RWPE2 (cell line): Measurements from ENCODE around the gene ARF5.

Experiments
- ATAC-seq: fragments of 200-7000 bp; cut with Tn5 transposase; 3 replicates; pipeline ENCODE4 v1.9.1; 2021; ENCODE audit warnings: low read depth
- DNase-seq: peaks from one replicate; pipeline ENCODE4 v3.0.0-alpha.2; 2020; ENCODE audit warnings: low spot score
- H3K27ac ChIP-seq: fragments of 450-650 bp; 2 replicates; pipeline ENCODE4 v1.5.1; 2017; ENCODE audit warnings: mild to moderate bottlenecking; ENCODE audit not compliant: poor library complexity, severe bottlenecking
- H3K27me3 ChIP-seq: fragments of 250-450 bp; sonication (Bioruptor Pico); 2 replicates; pipeline ENCODE4 v1.5.1; 2021; ENCODE audit warnings: mild to moderate bottlenecking, moderate library complexity; ENCODE audit not compliant: insufficient read depth, poor library complexity, severe bottlenecking
- H3K36me3 ChIP-seq: fragments of 250-450 bp; sonication (Bioruptor Pico); 2 replicates; pipeline ENCODE4 v1.5.1; 2020; ENCODE audit warnings: low read depth, mild to moderate bottlenecking, moderate library complexity
- H3K4me1 ChIP-seq: fragments of 250-450 bp; sonication (Bioruptor Pico); 2 replicates; pipeline ENCODE4 v1.5.1; 2021; ENCODE audit warnings: mild to moderate bottlenecking, moderate library complexity; ENCODE audit not compliant: insufficient read depth, poor library complexity, severe bottlenecking
- H3K4me3 ChIP-seq: fragments of 250-450 bp; sonication (Bioruptor Pico); 2 replicates; pipeline ENCODE4 v1.5.1; 2021; ENCODE audit warnings: mild to moderate bottlenecking, moderate library complexity; ENCODE audit not compliant: severe bottlenecking
- H3K9me3 ChIP-seq: fragments of 250-450 bp; sonication (Bioruptor Pico); 2 replicates; pipeline ENCODE4 v1.5.1; 2021; ENCODE audit warnings: mild to moderate bottlenecking, moderate library complexity; ENCODE audit not compliant: severe bottlenecking
- CTCF ChIP-seq: fragments of 450-650 bp; IDR thresholded peaks from one replicate; pipeline ENCODE4 v1.5.1; 2017; ENCODE audit warnings: mild to moderate bottlenecking, moderate library complexity; ENCODE audit not compliant: poor library complexity, severe bottlenecking

Gene ARF5

GRCh38 chr7:127628445-127628844 is 40.2 kb downstream of the ARF5 start:
- Histone ChIP-seq H3K4me1 (no peaks in the 10 kb centered on the region), H3K27me3 (no peaks in the 10 kb centered on the region), H3K27ac (no peak overlapping the region), H3K9me3 (no peaks in the 10 kb centered on the region), H3K36me3 (no peaks in the 10 kb centered on the region), H3K4me3 (no peak overlapping the region)
- no peak for TF ChIP-seq CTCF
- DNase-seq = no peak
- ATAC-seq = no peak

- H3K27me3 ChIP-seq = no peaks in the 10 kb centered on the region
- peak; percentile 37 for TF ChIP-seq CTCF
- no peak for DNase-seq
- no peak overlapping the region for H3K4me3 ChIP-seq
- no peaks in the 10 kb centered on the region for H3K36me3 ChIP-seq
- ATAC-seq = peak; percentile 48; the same call in 1 of the 3 replicates
- H3K9me3 ChIP-seq = no peaks in the 10 kb centered on the region
- no peaks in the 10 kb centered on the region for H3K4me1 ChIP-seq
- H3K27ac ChIP-seq = no peak overlapping the region
Observed at GRCh38 chr7:127629268-127629854, 41.1 kb downstream of the ARF5 start.

GRCh38 chr7:127632276-127632910 is 44.2 kb downstream of the ARF5 start:
- H3K27me3 ChIP-seq = no peaks in the 10 kb centered on the region
- H3K4me1 ChIP-seq = no peaks in the 10 kb centered on the region

GRCh38 chr7:127635659-127636285 is 47.6 kb downstream of the ARF5 start:
- no peak for ATAC-seq
- no peaks in the 10 kb centered on the region for H3K27me3 ChIP-seq
- H3K4me1 ChIP-seq = no peaks in the 10 kb centered on the region
- H3K36me3 ChIP-seq = no peaks in the 10 kb centered on the region
- H3K27ac ChIP-seq = no peak overlapping the region
- H3K9me3 ChIP-seq = no peaks in the 10 kb centered on the region
- no peak for TF ChIP-seq CTCF
- no peak overlapping the region for H3K4me3 ChIP-seq
- no peak for DNase-seq

More at GRCh38 chr7:127632276-127632910, 44.2 kb downstream of the ARF5 start:
- TF ChIP-seq CTCF = no peak
- Histone ChIP-seq H3K36me3 (no peaks in the 10 kb centered on the region), H3K4me3 (no peak overlapping the region), H3K27ac (no peak overlapping the region), H3K9me3 (no peaks in the 10 kb centered on the region)
- DNase-seq (no peak), ATAC-seq (no peak)

GRCh38 chr7:127638197-127638596 is 50.0 kb downstream of the ARF5 start:
- Histone ChIP-seq H3K27ac (no peak overlapping the region), H3K4me1 (no peaks in the 10 kb centered on the region), H3K27me3 (no peaks in the 10 kb centered on the region), H3K9me3 (no peaks in the 10 kb centered on the region), H3K36me3 (no peaks in the 10 kb centered on the region), H3K4me3 (no peak overlapping the region)
- no peak for ATAC-seq
- no peak for DNase-seq
- TF ChIP-seq CTCF = no peak
